Measurements from ENCODE around the gene MAGI1.

MAGI1 gene

DNA sequence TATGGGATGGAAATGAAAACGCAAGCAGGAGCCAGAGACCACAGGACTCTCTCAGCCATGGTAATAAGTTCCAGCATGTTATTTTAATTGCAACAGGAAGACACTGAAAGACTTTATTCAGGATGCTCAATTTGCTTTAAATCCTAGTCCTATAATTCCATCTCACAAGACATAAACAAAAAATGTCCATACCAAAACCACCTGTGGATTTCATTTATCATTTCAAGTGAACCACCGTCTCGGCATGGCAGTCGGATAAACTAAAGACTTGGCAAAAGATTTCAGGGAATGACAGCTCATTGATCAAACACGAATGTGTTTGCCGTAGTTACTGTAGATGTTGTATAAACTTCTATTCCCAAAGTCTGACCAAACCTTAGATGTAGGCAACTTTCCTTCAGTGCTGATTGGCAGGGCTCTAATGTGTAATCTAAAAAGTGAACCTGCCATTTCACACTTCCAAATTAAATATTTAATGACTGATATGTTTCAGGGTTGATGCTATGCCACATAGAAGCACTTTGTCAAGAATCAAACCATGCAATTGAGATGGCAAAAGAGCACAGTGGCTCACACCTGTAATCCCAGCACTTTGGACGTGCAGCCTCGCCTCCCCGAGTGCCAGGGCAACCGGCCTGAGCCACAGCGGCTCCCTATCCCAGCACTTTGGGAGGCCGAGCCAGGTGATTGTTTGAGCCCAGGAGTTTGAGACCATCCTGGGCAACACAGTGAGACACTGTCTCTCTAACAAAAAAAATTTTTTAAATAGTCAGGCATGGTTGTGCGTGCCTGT is 331.7 kb downstream of the MAGI1 start:
- in situ Hi-C loops (cut with HindIII; ENCODE audit: low pct_unique_long_range_greater_than_20kb, low sequenced_read_pairs): no loop called here
- TF ChIP-seq JUND (IDR thresholded peaks at IDR 0.05; ENCODE audit: low read depth): no peak
- DNase-seq (ENCODE audit: low read depth in 1 of 2, low spot score in 1 of 2): no peak

DNA sequence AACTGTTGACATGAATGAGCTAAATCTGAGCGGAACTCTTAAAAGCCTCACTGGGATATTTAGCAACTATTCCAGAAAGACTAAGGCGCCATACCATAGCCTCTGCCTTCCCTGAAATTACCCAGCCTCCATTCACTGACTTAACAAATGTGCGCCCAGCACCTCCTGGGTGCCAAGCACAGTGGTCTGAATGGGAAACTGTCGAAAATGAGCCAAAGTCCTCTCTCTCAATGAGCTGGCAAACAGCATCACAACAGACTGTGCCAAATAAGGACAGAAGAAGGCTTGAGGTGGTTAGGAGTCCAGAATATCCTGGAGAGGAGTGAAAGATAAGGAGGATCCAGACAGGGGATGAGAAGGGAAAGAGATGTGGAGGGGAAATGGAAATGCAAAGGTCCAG is 332.4 kb downstream of the MAGI1 start:
- in situ Hi-C loops (cut with HindIII; ENCODE audit: low pct_unique_long_range_greater_than_20kb, low sequenced_read_pairs): no loop called here
- TF ChIP-seq JUND (IDR thresholded peaks at IDR 0.05; ENCODE audit: low read depth): no peak
- no peak for DNase-seq (ENCODE audit: low read depth in 1 of 2, low spot score in 1 of 2)

DNA sequence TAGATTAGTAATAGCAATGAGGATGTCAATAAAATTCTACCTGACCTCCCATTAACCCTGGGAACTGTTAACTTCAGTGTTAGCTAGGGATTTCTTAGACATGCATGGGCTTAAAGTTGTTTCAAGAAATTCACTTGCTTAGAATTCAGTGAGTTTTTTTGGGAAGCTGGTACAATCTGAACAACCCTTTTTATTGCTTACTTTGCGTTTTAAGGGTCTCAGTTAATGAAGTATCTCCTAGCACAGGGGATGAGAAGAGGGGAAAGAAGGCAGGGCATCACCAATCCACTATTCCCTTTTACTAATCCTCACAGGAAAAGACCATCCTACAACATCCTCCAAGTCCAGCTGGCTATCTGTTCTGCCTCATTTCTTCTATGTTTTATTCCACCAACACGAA is 334.9 kb downstream of the MAGI1 start:
- DNase-seq (ENCODE audit: low read depth in 1 of 2, low spot score in 1 of 2): no peak
- no peak for TF ChIP-seq JUND (IDR thresholded peaks at IDR 0.05; ENCODE audit: low read depth)
- in situ Hi-C loops (cut with HindIII; ENCODE audit: low pct_unique_long_range_greater_than_20kb, low sequenced_read_pairs): no loop called here

GRCh38 chr3:65703026-65703425 is 335.7 kb downstream of the MAGI1 start:
- no peak for TF ChIP-seq JUND (IDR thresholded peaks at IDR 0.05; ENCODE audit: low read depth)
- in situ Hi-C loops (cut with HindIII; ENCODE audit: low pct_unique_long_range_greater_than_20kb, low sequenced_read_pairs): no loop called here
- no peak for DNase-seq (ENCODE audit: low read depth in 1 of 2, low spot score in 1 of 2)

GRCh38 chr3:65702202-65702601 is 336.5 kb downstream of the MAGI1 start:
- TF ChIP-seq JUND (IDR thresholded peaks at IDR 0.05; ENCODE audit: low read depth): no peak

DNA sequence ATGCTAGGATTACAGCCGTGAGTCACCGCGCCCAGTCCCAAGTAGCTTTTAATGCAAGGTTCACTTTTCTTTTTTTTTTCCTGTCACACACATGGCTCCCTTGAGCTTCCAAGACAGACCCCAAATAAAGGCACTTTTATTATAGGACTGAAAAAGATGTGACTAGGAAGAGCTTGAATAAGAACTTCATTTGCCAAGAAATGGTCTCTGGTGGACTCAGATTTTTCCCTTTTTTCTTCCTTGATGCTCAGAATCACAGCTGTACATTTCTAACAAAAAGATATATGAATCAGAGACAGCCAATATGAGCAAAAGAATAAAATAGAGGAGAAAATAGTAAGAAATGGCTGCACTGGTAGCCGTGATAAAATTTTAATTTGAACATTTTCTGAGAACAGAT is 337.2 kb downstream of the MAGI1 start:
- in situ Hi-C loops (cut with HindIII; ENCODE audit: low pct_unique_long_range_greater_than_20kb, low sequenced_read_pairs): no loop called here
- no peak for DNase-seq (ENCODE audit: low read depth in 1 of 2, low spot score in 1 of 2)
- no peak for TF ChIP-seq JUND (IDR thresholded peaks at IDR 0.05; ENCODE audit: low read depth)

More at GRCh38 chr3:65702202-65702601, 336.5 kb downstream of the MAGI1 start:
- DNase-seq (ENCODE audit: low read depth in 1 of 2, low spot score in 1 of 2): no peak
- in situ Hi-C loops (cut with HindIII; ENCODE audit: low pct_unique_long_range_greater_than_20kb, low sequenced_read_pairs): no loop called here

DNA sequence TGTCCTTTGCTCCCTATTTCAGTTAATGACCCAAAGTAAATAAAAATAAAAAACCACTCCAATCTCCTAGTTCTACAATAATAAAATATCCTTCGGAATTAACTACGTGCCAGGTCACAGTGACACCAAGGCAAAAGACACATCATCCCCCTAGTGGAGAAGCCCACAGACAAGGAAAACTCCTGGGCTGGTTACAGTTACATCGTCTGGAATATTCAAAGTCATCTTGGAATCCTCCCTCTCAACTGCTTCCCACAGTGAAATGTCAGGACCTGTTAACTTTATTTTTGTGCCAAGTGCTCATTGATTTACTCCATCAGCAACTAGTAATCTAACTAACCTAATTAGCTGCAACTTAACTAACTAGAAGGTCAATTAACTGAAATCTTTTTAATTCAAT is 349.3 kb downstream of the MAGI1 start:
- peak in 1 of 2 experiments; percentile 5 for DNase-seq (ENCODE audit: low read depth in 1 of 2, low spot score in 1 of 2)
- TF ChIP-seq JUND (IDR thresholded peaks at IDR 0.05; ENCODE audit: low read depth): no peak
- in situ Hi-C loops (cut with HindIII; ENCODE audit: low pct_unique_long_range_greater_than_20kb, low sequenced_read_pairs): no loop called here

DNA sequence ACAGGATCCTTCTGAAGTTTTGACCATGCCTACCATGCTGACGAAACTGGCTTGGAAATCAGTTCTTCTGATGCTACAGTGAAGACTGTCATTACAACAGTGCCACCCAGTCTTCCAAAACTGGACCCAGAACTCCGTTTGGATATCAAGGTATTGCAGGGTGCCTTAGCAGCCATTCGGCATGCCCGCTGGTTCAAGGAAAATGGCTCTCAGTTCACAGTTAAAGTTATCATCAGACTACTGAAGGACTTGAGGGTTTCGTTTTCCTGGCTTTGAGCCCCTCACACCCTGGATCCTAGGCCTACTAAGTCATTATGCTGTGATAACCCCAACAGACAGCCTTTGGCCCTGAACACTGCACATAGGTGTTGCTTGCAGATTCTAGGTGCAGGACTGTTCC is 351.0 kb downstream of the MAGI1 start:
- in situ Hi-C loops (cut with HindIII; ENCODE audit: low pct_unique_long_range_greater_than_20kb, low sequenced_read_pairs): no loop called here
- DNase-seq (ENCODE audit: low read depth in 1 of 2, low spot score in 1 of 2): no peak
- no peak for TF ChIP-seq JUND (IDR thresholded peaks at IDR 0.05; ENCODE audit: low read depth)

- no peak for DNase-seq (ENCODE audit: low read depth in 1 of 2, low spot score in 1 of 2)
- in situ Hi-C loops (cut with HindIII; ENCODE audit: low pct_unique_long_range_greater_than_20kb, low sequenced_read_pairs): no loop called here
- TF ChIP-seq JUND (IDR thresholded peaks at IDR 0.05; ENCODE audit: low read depth): no peak
Observed at GRCh38 chr3:65685621-65686235, 353.0 kb downstream of the MAGI1 start.

- no peak for DNase-seq (ENCODE audit: low read depth in 1 of 2, low spot score in 1 of 2)
- TF ChIP-seq JUND (IDR thresholded peaks at IDR 0.05; ENCODE audit: low read depth): no peak
- in situ Hi-C loops (cut with HindIII; ENCODE audit: low pct_unique_long_range_greater_than_20kb, low sequenced_read_pairs): no loop called here
Observed at GRCh38 chr3:65678516-65678915, 360.2 kb downstream of the MAGI1 start.

DNA sequence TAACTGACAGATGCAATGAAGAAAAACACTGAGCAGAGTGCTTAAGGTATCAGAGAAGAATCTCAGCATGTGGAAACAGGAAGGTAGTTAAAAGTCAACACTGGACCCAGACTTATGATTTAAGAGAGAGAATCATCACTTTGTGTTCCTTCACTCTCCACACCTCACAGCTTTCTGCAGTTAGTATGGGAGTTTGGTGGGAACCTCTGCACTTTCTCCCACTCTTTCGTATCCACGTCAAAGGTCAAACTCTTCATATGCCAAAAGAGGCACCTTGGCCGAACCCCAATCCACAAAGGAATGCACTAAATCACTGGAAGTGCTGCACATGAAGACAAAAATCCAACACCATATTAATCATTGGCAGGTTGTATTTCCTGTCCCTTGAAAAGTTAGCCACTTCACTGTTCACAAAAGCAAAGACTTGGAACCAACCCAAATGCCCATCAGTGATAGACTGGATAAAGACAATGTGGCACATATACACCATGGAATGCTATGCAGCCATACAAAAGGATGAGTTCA is 361.2 kb downstream of the MAGI1 start:
- TF ChIP-seq JUND (IDR thresholded peaks at IDR 0.05; ENCODE audit: low read depth): no peak
- DNase-seq (ENCODE audit: low read depth in 1 of 2, low spot score in 1 of 2): no peak
- in situ Hi-C loops (cut with HindIII; ENCODE audit: low pct_unique_long_range_greater_than_20kb, low sequenced_read_pairs): no loop called here

GRCh38 chr3:65676580-65676979 is 362.1 kb downstream of the MAGI1 start:
- in situ Hi-C loops (cut with HindIII; ENCODE audit: low pct_unique_long_range_greater_than_20kb, low sequenced_read_pairs): no loop called here

GRCh38 chr3:65675011-65675410 is 363.7 kb downstream of the MAGI1 start:
- DNase-seq (ENCODE audit: low read depth in 1 of 2, low spot score in 1 of 2): no peak
- no peak for TF ChIP-seq JUND (IDR thresholded peaks at IDR 0.05; ENCODE audit: low read depth)
- in situ Hi-C loops (cut with HindIII; ENCODE audit: low pct_unique_long_range_greater_than_20kb, low sequenced_read_pairs): no loop called here

More at GRCh38 chr3:65676580-65676979, 362.1 kb downstream of the MAGI1 start:
- no peak for DNase-seq (ENCODE audit: low read depth in 1 of 2, low spot score in 1 of 2)
- TF ChIP-seq JUND (IDR thresholded peaks at IDR 0.05; ENCODE audit: low read depth): no peak
